Activated CD4-positive, alpha-beta T cell treated with anti-CD3 and anti-CD28 coated beads, Interleukin-2, amount 10 ng/mL, durations not matched to agents 7 days and 5 days (primary cell): ENCODE measurements around the gene LNP1. TPM values are rescaled to one million over a fixed set of nuclear protein-coding genes. Genes with fewer than 3 reads are reported as not detected.

ENCODE experiments used
- CTCF ChIA-PET: fragments of 350-600 bp; sonication (Branson Sonifier 250); formaldehyde crosslinking; loops from one replicate; lab custom pipeline; 2021; ENCODE audit warnings: antibody characterized with exemption; lab: Charles Lee
- POLR2A ChIA-PET: fragments of 350-600 bp; sonication (Branson Sonifier 250); formaldehyde crosslinking; loops from one replicate; lab custom pipeline; 2021; ENCODE audit warnings: antibody characterized with exemption; lab: Charles Lee
- DNase-seq: peaks from one replicate; pipeline ENCODE4 v3.0.0-alpha.2; 2020
- H3K27ac Mint-ChIP-seq: one replicate; pipeline ENCODE4 v1.8.0; 2021; ENCODE audit warnings: mild to moderate bottlenecking, moderate library complexity, mixed read lengths
- H3K27me3 Mint-ChIP-seq: one replicate; pipeline ENCODE4 v1.8.0; 2021; ENCODE audit warnings: mixed read lengths
- H3K36me3 Mint-ChIP-seq: one replicate; pipeline ENCODE4 v1.8.0; 2021; ENCODE audit warnings: low read depth, mixed read lengths
- H3K4me1 Mint-ChIP-seq: one replicate; pipeline ENCODE4 v1.8.0; 2021; ENCODE audit warnings: mixed read lengths
- H3K4me3 Mint-ChIP-seq: one replicate; pipeline ENCODE4 v1.8.0; 2021; ENCODE audit warnings: mild to moderate bottlenecking, moderate library complexity, mixed read lengths
- H3K9me3 Mint-ChIP-seq: one replicate; pipeline ENCODE4 v1.8.0; 2021; ENCODE audit warnings: mixed read lengths
- total RNA-seq, 2 experiments: library from RNA; stranded (reverse); gene quantifications; one replicate each; pipeline ENCODE4 v1.2.3, GENCODE V29; 2021

LNP1 gene
- total RNA-seq, 2 experiments from 2014 or later, result 0.72 to 1.2 TPM

DNA sequence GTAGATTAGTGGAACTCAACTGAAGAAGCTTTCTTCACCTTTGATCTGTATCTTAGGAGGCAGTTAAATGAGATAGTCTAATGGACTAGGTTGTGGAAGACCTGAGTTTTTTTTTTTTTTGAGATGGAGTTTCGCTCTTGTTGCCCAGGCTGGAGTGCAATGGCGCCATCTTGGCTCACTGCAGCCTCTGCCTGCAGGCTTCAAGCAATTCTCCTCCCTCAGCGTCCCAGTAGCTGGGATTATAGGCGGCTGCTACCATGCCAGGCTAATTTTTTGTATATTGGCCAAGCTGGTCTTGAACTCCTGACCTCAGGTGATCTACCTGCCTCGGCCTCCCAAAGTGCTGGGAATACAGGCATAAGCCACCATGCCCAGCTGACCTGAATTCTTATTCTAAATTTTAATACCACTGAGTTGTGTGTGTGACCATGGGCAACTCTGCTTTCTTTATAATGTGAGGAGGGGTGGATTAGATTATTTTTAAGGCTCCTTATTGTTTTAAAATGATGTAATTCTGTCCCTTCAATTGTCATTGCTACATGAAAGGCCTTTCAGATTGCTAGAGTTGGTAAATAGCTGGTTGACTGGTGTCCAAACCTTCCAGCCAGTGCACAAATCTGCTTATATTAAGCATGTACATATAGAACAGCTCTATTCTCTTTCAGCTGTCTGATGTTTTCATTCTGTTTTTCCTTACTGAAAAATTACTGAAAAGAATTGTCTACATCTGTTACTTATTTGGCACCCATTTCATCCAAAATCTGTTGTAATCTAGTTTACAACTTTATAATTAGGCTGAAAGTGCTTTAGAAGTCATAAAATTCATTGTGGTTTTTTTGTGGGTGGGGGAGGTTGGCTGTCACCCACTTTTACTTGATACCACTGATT lies 2.3 kb downstream of the LNP1 start:
- DNase-seq, result no peak
- no peak overlapping the region for H3K27ac Mint-ChIP-seq
- H3K9me3 Mint-ChIP-seq, result peaks cover 14% of the 10 kb centered on the region
- H3K27me3 Mint-ChIP-seq, result no peaks in the 10 kb centered on the region
- H3K4me3 Mint-ChIP-seq, result no peak overlapping the region
- CTCF ChIA-PET, result interaction anchor here (0.7 to 1.1 kb wide), 2 partner anchors 16 to 582 kb away, joined by 3 read pairs; no protein-coding TSS in a partner anchor
- peaks cover 11% of the 10 kb centered on the region for H3K36me3 Mint-ChIP-seq
- POLR2A ChIA-PET, result no interaction called here
- peaks cover 32% of the 10 kb centered on the region for H3K4me1 Mint-ChIP-seq

DNA sequence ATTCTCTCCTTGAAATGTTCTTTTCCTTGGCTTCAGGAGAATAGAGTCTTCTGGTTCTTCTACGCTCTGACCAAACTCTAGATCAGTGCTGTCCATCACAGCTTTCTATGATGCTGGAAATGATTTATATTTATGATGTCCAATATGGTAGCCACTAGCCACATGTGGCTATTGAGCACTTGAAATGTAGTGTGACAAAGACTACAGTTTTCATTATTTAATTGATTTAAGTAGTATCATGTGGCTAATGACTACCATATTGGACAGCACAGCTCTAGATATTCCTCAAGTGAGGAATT lies 2.9 kb downstream of the LNP1 start:
- Mint-ChIP-seq H3K4me1 (peaks cover 27% of the 10 kb centered on the region), H3K27ac (no peak overlapping the region), H3K36me3 (peaks cover 11% of the 10 kb centered on the region), H3K4me3 (no peak overlapping the region), H3K9me3 (peaks cover 17% of the 10 kb centered on the region), H3K27me3 (no peaks in the 10 kb centered on the region)
- ChIA-PET POLR2A (interaction anchor here (0.7 kb wide), 1 partner anchor 14 kb away, joined by 6 read pairs; no protein-coding TSS in a partner anchor), CTCF (no interaction called here)
- no peak for DNase-seq

DNA sequence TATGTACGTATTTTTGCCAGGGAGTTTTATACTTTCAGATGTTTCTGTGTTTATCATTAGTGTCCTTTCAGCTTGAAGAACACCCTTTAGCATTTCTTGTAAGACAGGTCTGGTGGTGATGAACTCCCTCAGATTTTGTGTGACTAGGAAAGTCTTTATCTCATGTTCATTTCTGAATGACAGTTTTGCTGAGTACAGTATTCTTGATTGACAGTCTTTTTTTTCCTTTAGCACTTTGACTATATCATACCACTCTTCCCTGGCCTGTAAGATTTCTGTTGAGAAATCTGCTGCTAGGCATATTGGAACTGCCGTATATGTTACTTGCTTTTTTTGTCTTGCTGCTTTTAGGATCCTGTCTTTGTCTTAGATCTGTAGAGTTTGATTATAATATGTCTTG lies 5.8 kb downstream of the LNP1 start:
- no peak for DNase-seq
- peaks cover 8% of the 10 kb centered on the region for H3K36me3 Mint-ChIP-seq
- peaks cover 22% of the 10 kb centered on the region for H3K9me3 Mint-ChIP-seq
- ChIA-PET CTCF (no interaction called here), POLR2A (no interaction called here)
- peaks cover 13% of the 10 kb centered on the region for H3K4me1 Mint-ChIP-seq
- no peak overlapping the region for H3K27ac Mint-ChIP-seq
- H3K4me3 Mint-ChIP-seq, result no peak overlapping the region
- H3K27me3 Mint-ChIP-seq, result no peaks in the 10 kb centered on the region

DNA sequence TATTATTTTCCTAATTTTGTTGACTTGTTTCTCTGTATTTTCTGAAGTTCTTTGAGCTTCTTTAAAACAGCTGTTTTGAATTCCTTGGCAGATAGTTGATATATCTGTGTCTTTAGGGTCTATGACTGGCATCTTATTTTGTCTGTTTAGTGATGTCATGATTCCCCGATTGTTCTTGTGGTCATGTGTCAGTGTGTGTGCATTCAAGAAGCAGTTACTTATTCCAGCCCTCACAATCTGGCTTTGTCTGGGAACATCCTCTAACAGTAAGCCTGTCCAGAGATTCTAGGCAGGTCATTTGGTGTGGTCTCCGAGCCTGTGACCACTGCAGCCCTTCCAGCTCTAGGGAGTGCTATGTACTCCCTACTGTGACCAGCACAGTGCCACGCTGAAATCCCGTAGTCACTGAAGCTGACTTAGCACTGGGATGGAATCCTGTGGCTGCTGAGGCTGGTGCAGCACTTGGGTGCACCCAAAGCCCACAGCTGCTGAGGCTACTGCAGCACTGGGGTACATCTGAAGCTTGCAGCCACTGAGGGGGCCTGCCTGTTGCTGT lies 6.7 kb downstream of the LNP1 start:
- DNase-seq, result no peak
- CTCF ChIA-PET, result no interaction called here
- H3K27me3 Mint-ChIP-seq, result no peaks in the 10 kb centered on the region
- peaks cover 8% of the 10 kb centered on the region for H3K36me3 Mint-ChIP-seq
- H3K9me3 Mint-ChIP-seq, result peaks cover 22% of the 10 kb centered on the region
- peaks cover 5% of the 10 kb centered on the region for H3K4me1 Mint-ChIP-seq
- POLR2A ChIA-PET, result no interaction called here
- H3K27ac Mint-ChIP-seq, result no peak overlapping the region
- no peak overlapping the region for H3K4me3 Mint-ChIP-seq

DNA sequence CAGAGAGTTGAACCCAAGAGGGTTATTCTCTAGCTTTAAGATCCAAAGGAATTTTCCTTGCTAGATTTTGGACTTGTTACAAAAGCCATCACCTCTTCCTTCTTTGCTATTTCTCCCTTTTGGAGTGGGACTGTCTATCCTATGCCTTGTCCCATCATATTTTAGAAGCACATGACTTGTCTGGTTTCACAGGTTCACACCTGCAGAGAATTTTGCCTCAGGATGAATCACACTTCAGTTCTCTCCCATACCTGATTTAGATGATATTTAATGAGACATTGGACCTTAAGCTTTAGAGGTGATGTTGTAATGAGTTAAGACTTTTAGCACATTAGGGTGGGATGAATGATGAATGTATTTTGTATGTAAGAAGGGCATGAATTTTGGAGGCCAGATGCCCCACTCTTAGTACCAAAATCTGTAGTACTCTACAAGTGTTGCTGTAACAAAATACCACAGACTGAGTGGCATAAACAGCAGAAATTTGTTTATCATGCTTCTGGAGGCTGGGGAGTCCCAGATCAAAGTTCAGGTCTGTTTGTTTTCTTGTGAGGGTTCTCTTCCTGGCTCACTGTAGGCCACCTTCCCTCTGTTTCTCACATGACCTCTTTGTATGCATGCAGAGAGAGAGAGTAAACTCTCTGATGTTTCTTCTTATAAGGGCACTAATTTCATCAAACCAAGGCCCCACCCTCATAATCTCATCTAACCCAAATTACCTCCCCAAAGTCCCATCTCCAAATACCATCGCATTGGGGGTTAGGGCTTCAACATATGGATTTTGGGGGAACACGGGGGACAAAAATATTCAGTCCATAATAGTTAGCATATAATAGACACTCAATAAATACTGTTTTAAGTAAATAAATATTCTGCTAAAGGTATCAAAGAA lies 10.0 kb downstream of the LNP1 start:
- H3K27me3 Mint-ChIP-seq, result peaks cover 2% of the 10 kb centered on the region
- no peak for DNase-seq
- no peak overlapping the region for H3K27ac Mint-ChIP-seq
- peaks cover 8% of the 10 kb centered on the region for H3K36me3 Mint-ChIP-seq
- H3K4me1 Mint-ChIP-seq, result no peaks in the 10 kb centered on the region
- H3K9me3 Mint-ChIP-seq, result peaks cover 20% of the 10 kb centered on the region
- CTCF ChIA-PET, result no interaction called here
- H3K4me3 Mint-ChIP-seq, result no peak overlapping the region
- POLR2A ChIA-PET, result no interaction called here

DNA sequence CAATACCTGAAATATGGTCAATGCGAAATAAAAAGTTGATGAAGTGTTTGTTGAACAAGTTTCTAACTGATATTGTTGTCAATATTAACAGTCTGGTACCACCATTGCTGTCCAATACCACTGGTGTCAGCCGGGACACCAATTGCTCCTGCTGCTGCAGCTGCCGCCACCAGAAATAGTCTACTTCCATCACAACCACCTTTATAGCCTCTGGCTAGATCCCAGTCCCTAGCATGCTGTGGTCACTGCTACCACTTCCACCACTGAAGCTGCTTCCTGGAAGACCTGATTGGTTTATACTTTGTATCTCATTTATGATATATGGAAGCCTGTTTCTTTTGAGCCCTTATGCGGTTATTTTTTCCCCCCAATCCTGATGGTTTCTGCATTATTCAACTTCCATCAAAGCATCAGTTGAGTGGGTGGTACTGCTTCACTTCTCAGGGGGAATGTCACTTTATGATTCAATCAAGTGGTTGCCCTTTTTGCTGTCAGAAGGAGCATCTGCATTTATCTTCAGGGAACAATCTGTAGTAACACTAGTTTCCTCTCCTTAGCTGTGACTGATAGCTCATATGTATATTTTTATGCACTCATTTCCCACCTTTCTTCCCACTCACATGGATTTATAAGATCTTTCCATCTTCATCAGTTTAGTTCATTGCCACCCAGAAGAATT lies 11.7 kb downstream of the LNP1 start:
- DNase-seq, result no peak
- Mint-ChIP-seq H3K36me3 (peaks cover 2% of the 10 kb centered on the region), H3K4me3 (no peak overlapping the region), H3K27ac (no peak overlapping the region), H3K27me3 (peaks cover 2% of the 10 kb centered on the region), H3K9me3 (peaks cover 11% of the 10 kb centered on the region), H3K4me1 (no peaks in the 10 kb centered on the region)
- ChIA-PET CTCF (no interaction called here), POLR2A (no interaction called here)

DNA sequence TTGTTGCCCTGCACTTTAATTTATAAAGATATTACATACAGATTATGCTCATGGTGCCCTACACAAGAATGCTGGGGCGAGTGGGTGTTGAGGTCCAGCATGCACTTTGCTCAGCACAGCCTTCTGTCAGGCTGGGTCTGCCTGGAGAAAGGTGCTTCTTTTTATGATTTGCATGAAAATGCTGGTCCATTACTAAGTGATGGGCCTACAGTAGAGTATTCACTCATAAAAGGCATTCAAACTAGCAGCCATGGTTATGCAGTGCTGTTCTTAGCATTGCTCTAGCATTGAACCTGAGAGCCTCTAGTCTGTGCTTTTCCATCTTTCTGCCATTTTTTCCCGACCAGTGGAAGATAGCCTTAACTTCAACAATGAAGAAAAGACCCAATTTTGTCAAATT lies 12.3 kb downstream of the LNP1 start:
- CTCF ChIA-PET, result interaction anchor here (0.7 kb wide), 1 partner anchor 13 kb away, joined by 3 read pairs; no protein-coding TSS in a partner anchor
- POLR2A ChIA-PET, result no interaction called here
- no peak for DNase-seq
- no peaks in the 10 kb centered on the region for H3K4me1 Mint-ChIP-seq
- H3K9me3 Mint-ChIP-seq, result peaks cover 8% of the 10 kb centered on the region
- H3K4me3 Mint-ChIP-seq, result no peak overlapping the region
- H3K27me3 Mint-ChIP-seq, result peaks cover 2% of the 10 kb centered on the region
- no peak overlapping the region for H3K27ac Mint-ChIP-seq
- H3K36me3 Mint-ChIP-seq, result peaks cover 2% of the 10 kb centered on the region

DNA sequence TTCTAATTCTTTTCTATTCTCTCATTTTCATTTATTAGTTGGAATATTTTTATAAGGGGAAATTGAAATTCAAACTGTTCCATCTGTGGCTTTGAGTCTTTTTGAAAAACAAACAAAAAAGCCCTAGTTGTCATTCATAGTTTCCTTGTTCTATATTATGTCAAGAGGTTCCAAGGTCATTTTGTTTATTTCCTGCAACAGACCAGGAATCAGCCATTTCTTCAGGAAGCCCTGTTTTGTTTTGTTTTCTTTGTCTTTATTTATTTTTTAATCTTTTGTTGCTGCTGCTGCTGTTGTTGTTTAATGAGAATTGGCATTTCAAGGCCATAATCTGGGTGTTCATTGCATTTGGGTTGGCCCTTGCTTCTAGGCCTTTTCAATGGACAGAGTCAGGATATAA lies 14.8 kb downstream of the LNP1 start:
- Mint-ChIP-seq H3K9me3 (peaks cover 4% of the 10 kb centered on the region), H3K4me3 (no peak overlapping the region), H3K4me1 (no peaks in the 10 kb centered on the region), H3K27ac (no peak overlapping the region), H3K36me3 (no peaks in the 10 kb centered on the region), H3K27me3 (peaks cover 7% of the 10 kb centered on the region)
- POLR2A ChIA-PET, result no interaction called here
- DNase-seq, result no peak
- CTCF ChIA-PET, result no interaction called here

DNA sequence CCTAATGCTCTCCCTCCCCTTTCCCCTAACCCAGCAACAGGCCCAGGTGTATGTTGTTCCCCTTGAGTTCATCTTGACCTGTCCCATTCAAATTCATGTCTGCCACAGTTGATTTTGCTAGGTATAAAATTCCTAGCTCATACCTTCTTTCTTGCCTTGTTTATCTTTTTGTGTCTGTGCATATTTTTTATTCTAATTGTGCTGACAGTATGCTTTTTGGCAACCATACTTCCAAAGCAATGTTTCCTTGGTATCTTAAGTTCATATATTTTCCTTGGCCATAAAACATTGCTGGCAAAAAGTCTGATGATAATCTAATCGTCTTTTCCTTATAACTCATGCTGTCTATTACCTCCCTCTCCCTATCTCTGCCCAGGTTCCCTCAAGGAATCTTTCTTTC lies 15.5 kb downstream of the LNP1 start:
- CTCF ChIA-PET, result no interaction called here

DNA sequence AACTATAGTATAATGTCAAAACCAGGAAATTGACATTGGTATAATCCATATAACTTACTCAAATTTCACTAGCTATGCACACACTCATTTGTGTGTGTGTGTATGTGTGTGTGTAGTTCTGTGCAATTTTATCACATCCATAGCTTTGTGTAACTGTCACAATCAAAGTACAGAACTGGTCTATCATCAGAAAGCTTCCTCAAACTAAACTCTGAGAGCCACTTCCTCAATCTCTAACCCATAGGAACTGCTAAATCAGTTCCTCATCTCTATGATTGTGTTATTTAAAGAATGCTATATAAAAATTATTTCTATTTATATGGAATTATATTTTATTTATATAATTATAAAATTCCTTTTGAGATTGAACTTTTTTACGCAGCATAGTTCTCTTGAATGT lies 18.1 kb downstream of the LNP1 start:
- Mint-ChIP-seq H3K9me3 (no peaks in the 10 kb centered on the region), H3K27ac (no peak overlapping the region), H3K36me3 (no peaks in the 10 kb centered on the region), H3K4me1 (no peaks in the 10 kb centered on the region), H3K4me3 (no peak overlapping the region), H3K27me3 (peaks cover 9% of the 10 kb centered on the region)
- DNase-seq, result no peak
- ChIA-PET CTCF (interaction anchor here (1.4 kb wide), 1 partner anchor 16 kb away, joined by 3 read pairs; no protein-coding TSS in a partner anchor), POLR2A (no interaction called here)

More for the DNA sequence above, 15.5 kb downstream of the LNP1 start:
- H3K4me3 Mint-ChIP-seq, result no peak overlapping the region
- no peaks in the 10 kb centered on the region for H3K36me3 Mint-ChIP-seq
- H3K27me3 Mint-ChIP-seq, result peaks cover 7% of the 10 kb centered on the region
- POLR2A ChIA-PET, result no interaction called here
- H3K9me3 Mint-ChIP-seq, result no peaks in the 10 kb centered on the region
- DNase-seq, result no peak
- H3K4me1 Mint-ChIP-seq, result no peaks in the 10 kb centered on the region
- H3K27ac Mint-ChIP-seq, result no peak overlapping the region

DNA sequence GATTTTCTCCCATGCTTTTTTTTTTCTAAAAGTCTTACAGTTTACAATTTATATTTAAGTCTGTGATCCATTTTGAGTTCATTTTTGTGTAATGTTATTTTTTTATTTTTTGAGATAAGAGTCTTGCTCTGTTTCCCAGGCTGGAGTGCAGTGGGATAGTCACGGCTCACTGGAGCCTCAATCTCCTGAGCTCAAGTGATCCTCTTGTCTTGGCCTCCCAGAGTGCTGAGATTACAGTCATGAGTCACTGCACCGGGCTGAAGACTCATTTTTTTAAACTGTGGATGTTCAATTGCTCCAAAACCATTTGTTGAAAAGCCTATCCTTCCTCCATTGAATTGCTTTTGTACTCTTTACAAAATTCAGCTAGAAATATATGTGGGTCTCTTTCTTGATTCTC lies 19.5 kb downstream of the LNP1 start:
- Mint-ChIP-seq H3K27ac (no peak overlapping the region), H3K4me1 (no peaks in the 10 kb centered on the region), H3K4me3 (no peak overlapping the region), H3K9me3 (no peaks in the 10 kb centered on the region), H3K36me3 (no peaks in the 10 kb centered on the region), H3K27me3 (peaks cover 14% of the 10 kb centered on the region)
- DNase-seq, result no peak
- ChIA-PET CTCF (interaction anchor here (0.6 kb wide), 1 partner anchor 70 kb away, joined by 3 read pairs; no protein-coding TSS in a partner anchor), POLR2A (no interaction called here)

DNA sequence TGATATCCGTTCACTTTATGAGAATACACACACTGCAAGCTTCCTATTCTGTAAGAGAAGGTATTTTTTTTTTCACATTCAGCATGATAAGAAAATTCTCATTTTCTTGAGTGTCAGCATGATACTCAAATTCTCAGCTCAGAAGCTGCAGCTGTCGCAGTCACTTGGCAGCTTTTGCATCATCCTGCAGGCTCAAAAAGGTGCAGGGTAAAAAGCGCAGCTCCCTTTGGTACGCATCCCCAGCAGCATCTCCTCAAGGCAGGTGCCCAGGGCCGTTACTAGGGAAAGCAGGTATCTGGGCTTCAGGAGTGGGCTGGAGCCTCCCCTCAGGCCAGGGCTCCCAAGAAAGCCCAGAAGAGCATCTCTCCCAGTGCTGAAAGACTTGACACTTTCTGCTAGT lies 22.3 kb downstream of the LNP1 start:
- H3K4me1 Mint-ChIP-seq, result no peaks in the 10 kb centered on the region
- H3K36me3 Mint-ChIP-seq, result no peaks in the 10 kb centered on the region
- H3K27ac Mint-ChIP-seq, result no peak overlapping the region
- no peaks in the 10 kb centered on the region for H3K9me3 Mint-ChIP-seq
- no peak overlapping the region for H3K4me3 Mint-ChIP-seq
- H3K27me3 Mint-ChIP-seq, result peaks cover 18% of the 10 kb centered on the region
- CTCF ChIA-PET, result interaction anchor here (0.9 to 1.5 kb wide), 3 partner anchors 14 to 353 kb away, joined by 3 read pairs; no protein-coding TSS in a partner anchor
- POLR2A ChIA-PET, result interaction anchor here (0.6 kb wide), 1 partner anchor 316 kb away, joined by 3 read pairs; no protein-coding TSS in a partner anchor
- DNase-seq, result no peak
